NB4 (cell line): Measurements from ENCODE around the gene PNPLA2.

Experiments used
- MAX ChIP-seq: IDR thresholded peaks from 2 replicates; pipeline ENCODE4 v1.6.1; 2011; ENCODE audit warnings: low read depth, low read length
- MYC ChIP-seq: IDR thresholded peaks from 2 replicates; pipeline ENCODE4 v1.6.1; 2011; ENCODE audit warnings: low read depth, low read length
- POLR2A ChIP-seq: IDR thresholded peaks from 2 replicates; pipeline ENCODE4 v1.6.1; 2011; ENCODE audit warnings: mild to moderate bottlenecking; ENCODE audit not compliant: insufficient read length; ENCODE audit errors: extremely low read depth
- TF ChIP-seq, protein P1 (sequence below): IDR thresholded peaks from one replicate; pipeline ENCODE4 v1.5.1; 2012; ENCODE audit warnings: low read depth, low read length

DNA sequence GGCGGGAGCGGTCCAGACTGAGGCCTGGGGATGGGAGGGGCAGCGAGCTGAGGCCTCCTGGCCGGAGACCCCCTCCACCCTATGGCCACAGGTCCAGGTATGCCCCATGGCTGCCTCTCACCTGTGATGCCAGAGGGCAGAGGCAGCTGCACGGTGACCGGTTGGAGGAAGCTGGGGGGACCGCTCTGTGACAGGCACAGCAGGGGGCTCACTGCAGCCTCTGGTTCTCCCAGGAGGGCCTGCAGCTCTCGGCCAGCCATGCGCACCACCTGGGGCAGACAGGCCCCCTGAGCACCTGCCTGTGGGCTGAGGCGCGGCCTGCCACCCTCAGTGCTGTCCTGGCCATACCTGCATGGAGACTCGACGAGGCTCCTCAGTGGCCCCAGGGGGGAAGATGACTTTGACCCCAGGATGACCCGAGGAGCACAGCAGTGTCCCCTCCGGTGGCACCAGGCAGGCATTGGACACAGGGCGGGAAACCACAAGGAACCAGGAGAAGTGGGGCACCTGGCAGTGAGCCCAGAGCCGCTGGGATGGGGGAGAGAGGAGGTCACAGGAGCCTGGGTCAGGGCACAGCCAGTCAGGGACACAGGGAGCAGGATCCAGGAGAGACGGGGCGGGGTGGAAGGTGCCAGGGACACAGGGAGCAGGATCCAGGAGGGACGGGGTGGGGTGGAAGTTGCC is 17.5 kb upstream of the PNPLA2 start:
- TF ChIP-seq, protein P1, sequence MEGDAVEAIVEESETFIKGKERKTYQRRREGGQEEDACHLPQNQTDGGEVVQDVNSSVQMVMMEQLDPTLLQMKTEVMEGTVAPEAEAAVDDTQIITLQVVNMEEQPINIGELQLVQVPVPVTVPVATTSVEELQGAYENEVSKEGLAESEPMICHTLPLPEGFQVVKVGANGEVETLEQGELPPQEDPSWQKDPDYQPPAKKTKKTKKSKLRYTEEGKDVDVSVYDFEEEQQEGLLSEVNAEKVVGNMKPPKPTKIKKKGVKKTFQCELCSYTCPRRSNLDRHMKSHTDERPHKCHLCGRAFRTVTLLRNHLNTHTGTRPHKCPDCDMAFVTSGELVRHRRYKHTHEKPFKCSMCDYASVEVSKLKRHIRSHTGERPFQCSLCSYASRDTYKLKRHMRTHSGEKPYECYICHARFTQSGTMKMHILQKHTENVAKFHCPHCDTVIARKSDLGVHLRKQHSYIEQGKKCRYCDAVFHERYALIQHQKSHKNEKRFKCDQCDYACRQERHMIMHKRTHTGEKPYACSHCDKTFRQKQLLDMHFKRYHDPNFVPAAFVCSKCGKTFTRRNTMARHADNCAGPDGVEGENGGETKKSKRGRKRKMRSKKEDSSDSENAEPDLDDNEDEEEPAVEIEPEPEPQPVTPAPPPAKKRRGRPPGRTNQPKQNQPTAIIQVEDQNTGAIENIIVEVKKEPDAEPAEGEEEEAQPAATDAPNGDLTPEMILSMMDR, result no peak
- TF ChIP-seq POLR2A (no peak), MYC (no peak), MAX (no peak)
